ENCODE data around the gene TBX18.

- TF ChIP-seq, protein P1, sequence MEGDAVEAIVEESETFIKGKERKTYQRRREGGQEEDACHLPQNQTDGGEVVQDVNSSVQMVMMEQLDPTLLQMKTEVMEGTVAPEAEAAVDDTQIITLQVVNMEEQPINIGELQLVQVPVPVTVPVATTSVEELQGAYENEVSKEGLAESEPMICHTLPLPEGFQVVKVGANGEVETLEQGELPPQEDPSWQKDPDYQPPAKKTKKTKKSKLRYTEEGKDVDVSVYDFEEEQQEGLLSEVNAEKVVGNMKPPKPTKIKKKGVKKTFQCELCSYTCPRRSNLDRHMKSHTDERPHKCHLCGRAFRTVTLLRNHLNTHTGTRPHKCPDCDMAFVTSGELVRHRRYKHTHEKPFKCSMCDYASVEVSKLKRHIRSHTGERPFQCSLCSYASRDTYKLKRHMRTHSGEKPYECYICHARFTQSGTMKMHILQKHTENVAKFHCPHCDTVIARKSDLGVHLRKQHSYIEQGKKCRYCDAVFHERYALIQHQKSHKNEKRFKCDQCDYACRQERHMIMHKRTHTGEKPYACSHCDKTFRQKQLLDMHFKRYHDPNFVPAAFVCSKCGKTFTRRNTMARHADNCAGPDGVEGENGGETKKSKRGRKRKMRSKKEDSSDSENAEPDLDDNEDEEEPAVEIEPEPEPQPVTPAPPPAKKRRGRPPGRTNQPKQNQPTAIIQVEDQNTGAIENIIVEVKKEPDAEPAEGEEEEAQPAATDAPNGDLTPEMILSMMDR (IDR thresholded peaks at IDR 0.05): no peak
- TF ChIP-seq POLR2A (IDR thresholded peaks at IDR 0.05): no peak
These were observed 82.6 kb downstream of the TBX18 start for GRCh38 chr6:84681693-84682326.

Measured in adrenal gland (tissue), 5 donors.